HG03442 (cell line): ENCODE results near the gene MFF.
"Not testable (repeated sequence)": the region's sequence is repeated elsewhere in the genome, so short reads cannot be mapped to it uniquely, and the experiment has no call there.

ENCODE experiments used
- ATAC-seq: cut with Tn5 transposase; IDR thresholded peaks from one replicate; pipeline ENCODE4 v1.9.1; 2021; ENCODE audit warnings: mild to moderate bottlenecking, moderate library complexity; ENCODE audit not compliant: unreplicated experiment

The MFF gene

GRCh38 chr2:227326783-227327182, 1.7 kb downstream of the MFF start:
- no peak for ATAC-seq

GRCh38 chr2:227335713-227336112, 10.7 kb downstream of the MFF start:
- ATAC-seq = no peak

GRCh38 chr2:227337442-227337841, 12.4 kb downstream of the MFF start:
- no peak for ATAC-seq

GRCh38 chr2:227339098-227339599, 14.1 kb downstream of the MFF start:
- ATAC-seq = no peak

- no peak for ATAC-seq
Observed at GRCh38 chr2:227340106-227340505, 15.1 kb downstream of the MFF start.

- no peak for ATAC-seq
Observed at GRCh38 chr2:227341553-227341952, 16.5 kb downstream of the MFF start.

- ATAC-seq = no peak
Observed at GRCh38 chr2:227344231-227344630, 19.2 kb downstream of the MFF start.

GRCh38 chr2:227347117-227347516, 22.1 kb downstream of the MFF start:
- ATAC-seq = no peak

GRCh38 chr2:227348324-227348723, 23.3 kb downstream of the MFF start:
- no peak for ATAC-seq

- no peak for ATAC-seq
Observed at GRCh38 chr2:227349989-227350612, 25.1 kb downstream of the MFF start.

- ATAC-seq = peak; percentile 86
Observed at GRCh38 chr2:227351639-227352038, 26.6 kb downstream of the MFF start.

GRCh38 chr2:227360351-227360750, 35.3 kb downstream of the MFF start:
- ATAC-seq = no peak

GRCh38 chr2:227363756-227364155, 38.7 kb downstream of the MFF start:
- no peak for ATAC-seq

GRCh38 chr2:227364585-227365263, 39.7 kb downstream of the MFF start:
- not testable (repeated sequence) for ATAC-seq

- ATAC-seq = no peak
Observed at GRCh38 chr2:227365833-227366232, 40.8 kb downstream of the MFF start.

GRCh38 chr2:227366769-227367426, 41.8 kb downstream of the MFF start:
- no peak for ATAC-seq

- no peak for ATAC-seq
Observed at GRCh38 chr2:227367427-227367795, 42.4 kb downstream of the MFF start.

GRCh38 chr2:227368574-227368973, 43.5 kb downstream of the MFF start:
- ATAC-seq = no peak

GRCh38 chr2:227370092-227370491, 45.0 kb downstream of the MFF start:
- ATAC-seq = no peak

GRCh38 chr2:227370791-227371312, 45.8 kb downstream of the MFF start:
- ATAC-seq = no peak

GRCh38 chr2:227373389-227373788, 48.3 kb downstream of the MFF start:
- no peak for ATAC-seq

- ATAC-seq = no peak
Observed at GRCh38 chr2:227374158-227374557, 49.1 kb downstream of the MFF start.
